Activated T-cell treated with anti-CD3 and anti-CD28 coated beads, Interleukin-2, amount 50 U/mL, for 1 hour (primary cell): Measurements from ENCODE around the gene COL15A1.
"Not testable (repeated sequence)": the region's sequence is repeated elsewhere in the genome, so short reads cannot be mapped to it uniquely, and the experiment has no call there.

Experiments used
- DNase-seq: peaks from one replicate; pipeline ENCODE4 v3.0.0-alpha.2; 2020

The COL15A1 gene

GRCh38 chr9:99093492-99093791 lies 149.7 kb downstream of the COL15A1 start:
- DNase-seq: no peak

DNA sequence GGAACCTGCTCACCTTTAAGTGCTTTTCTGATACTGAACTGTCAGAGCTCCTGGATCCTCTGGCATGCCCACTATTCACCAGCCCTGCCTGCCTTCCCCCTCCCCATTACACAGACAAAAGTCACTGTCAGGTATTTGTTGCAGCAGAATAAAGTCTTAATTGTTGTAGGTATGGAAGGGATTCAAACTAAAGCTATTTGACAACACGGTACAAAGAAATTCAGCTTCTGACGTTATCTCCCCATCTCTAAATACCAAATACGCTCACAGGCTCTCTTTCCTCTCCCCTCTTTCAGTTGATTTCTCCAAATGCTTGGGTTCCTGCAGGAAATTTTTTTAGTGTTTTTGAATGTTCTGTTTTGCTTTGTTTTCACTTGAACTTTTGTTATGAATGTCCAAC lies 151.9 kb downstream of the COL15A1 start:
- no peak for DNase-seq

- no peak for DNase-seq
These were observed 152.7 kb downstream of the COL15A1 start for GRCh38 chr9:99096409-99096808.

DNA sequence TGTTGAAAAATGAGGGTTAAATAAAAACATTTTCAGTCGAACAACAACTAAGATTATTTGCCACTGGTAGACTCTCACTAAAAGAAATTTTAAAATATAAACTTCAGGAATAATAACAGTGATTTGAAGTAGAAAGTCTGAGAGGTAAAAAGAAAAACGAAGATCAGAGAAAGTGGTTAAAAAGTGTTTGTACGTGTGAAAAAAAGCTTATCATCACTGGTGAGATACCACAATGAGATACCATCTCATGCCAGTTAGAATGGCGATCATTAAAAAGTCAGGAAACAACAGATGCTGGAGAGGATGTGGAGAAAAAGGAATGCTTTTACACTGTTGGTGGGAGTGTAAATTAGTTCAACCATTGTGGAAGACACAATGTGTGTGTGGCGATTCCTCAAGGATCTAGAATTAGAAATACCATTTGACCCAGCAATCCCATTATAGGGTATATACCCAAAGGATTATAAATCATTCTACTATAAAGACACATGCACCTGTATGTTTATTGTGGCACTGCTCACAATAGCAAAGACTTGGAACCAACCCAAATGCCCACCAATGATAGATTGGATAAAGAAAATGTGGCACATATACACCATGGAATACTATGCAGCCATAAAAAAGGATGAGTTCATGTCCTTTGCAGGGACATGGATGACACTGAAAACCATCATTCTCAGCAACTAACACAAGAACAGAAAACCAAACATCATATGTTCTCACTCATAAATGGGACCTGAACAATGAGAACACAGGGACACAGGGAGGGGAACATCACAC lies 156.3 kb downstream of the COL15A1 start:
- not testable (repeated sequence) for DNase-seq

DNA sequence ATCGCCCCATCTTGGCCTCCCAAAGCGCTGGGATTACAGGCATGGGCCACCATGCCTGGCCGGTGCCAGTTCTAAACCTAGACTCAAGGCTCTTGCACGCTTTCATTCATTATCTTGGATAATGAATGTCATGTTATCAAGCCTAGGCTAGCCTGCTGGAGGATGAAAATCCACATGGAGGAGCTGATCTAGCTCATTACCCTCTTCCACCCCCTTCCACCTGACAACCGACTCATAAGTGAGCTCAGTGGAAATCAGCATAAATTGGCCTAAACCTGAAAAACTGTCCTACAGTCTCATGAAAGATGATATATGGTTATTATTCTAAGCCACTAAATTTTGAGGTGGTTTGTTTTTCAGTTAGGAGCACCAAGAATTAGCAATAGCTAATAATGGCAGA lies 157.6 kb downstream of the COL15A1 start:
- DNase-seq: no peak

DNA sequence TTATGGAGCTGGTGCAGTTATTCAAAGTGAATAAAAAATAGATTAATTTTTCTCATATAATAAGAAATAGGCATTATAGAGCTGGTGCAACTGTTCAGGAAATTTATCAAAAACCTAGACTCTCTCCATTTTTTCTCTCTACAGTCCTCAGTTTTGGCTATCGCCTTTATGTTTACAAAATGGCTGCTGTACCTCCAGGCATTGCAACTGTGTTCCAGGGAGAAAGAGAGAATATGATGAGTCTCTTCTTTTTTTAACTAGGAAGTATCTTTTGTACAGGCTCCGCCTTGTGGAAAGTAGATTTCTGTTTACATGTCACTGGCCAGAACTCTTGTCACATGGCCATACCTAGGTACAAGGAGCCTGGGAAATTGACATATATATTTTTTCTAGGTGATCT lies 158.1 kb downstream of the COL15A1 start:
- no peak for DNase-seq

DNA sequence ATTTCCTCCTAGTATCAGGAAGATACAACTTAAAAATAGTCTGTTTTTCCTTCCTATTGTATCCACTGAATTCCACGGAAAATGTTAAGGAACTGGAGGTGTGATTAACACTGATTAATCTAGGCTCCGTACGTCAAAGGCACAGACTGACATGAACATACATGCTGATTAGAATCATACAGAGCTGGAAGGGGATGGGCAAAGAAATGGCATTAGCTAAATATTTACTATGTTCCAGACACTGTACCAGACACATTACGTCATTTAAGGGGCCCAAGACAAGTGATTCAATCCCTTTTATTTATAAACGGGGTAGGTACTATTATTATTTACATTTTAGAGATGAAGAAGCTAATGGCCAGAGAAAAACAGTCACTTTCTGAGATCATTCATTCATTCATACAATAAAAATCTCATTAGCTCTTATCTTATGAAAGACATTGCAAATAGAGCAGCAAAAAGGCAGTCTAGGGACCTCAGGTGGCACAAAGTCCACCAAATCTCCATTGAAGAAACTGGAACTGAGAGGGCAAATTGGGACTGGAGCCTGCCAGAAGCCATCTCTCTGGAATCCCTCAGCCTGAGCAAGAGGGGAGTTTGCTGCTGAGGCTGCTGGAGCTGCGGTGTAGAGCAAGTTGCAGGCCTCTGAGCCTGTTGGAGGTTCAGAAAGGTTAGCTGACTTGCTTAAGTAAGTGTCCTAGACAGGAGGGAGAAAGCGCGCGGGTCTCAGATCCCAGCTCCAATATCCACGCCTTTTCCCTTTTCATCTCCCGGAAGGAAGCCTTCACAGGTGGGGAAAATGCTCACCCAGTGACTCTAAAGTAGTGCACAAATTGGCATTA lies 159.6 kb downstream of the COL15A1 start:
- DNase-seq: no peak

- DNase-seq: peak; percentile 44
These were observed 160.3 kb downstream of the COL15A1 start for GRCh38 chr9:99103901-99104458.

GRCh38 chr9:99104459-99105151 lies 160.9 kb downstream of the COL15A1 start, which contains the start of gene TGFBR1:
TSS of gene TGFBR1 (plus strand) at chr9:99105113. CDS start at chr9:99105206, 93 bp downstream.
- DNase-seq: peak; percentile 96

DNA sequence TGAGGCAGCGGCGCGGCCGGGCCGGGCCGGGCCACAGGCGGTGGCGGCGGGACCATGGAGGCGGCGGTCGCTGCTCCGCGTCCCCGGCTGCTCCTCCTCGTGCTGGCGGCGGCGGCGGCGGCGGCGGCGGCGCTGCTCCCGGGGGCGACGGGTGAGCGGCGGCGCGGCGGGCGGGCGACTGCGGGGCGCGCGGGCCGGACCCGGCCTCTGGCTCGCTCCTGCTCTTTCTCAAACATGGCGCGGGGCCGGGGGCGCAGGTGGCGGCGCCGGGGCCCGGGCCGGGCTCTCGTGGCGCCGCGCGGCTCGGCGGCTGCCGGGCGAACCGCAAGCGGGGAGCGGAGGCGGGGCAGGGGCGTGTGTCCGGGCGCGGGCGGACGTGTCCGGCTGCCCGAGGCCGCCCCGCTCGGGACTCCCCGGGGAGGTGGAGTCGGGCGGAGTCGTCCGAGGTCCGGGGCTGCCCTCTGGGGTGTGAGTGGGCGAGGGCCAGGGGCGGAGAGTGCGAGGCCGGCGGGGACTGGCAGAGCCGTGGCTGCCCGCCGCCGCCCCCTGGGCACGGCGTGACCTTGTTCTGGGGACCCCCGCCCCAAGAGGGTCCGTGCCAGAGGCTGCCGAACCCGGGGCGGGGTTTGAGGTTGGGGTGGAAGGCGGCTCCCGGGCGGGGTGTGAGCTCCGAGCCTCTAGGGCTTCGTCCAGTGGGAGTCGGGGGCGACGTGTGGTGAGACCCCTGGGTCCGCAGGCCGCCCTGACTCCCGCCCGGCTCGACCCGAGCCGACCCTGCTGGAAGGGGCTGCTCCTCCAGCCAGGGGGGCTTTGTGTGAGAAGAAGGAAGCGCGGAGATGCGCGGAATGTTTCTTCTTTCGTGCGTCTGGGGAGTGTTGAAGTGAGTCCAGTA lies 161.7 kb downstream of the COL15A1 start:
- peak; percentile 52 for DNase-seq

- no peak for DNase-seq
These were observed 162.3 kb downstream of the COL15A1 start for GRCh38 chr9:99106044-99106375.

- no peak for DNase-seq
These were observed 163.7 kb downstream of the COL15A1 start for GRCh38 chr9:99107421-99107820.

DNA sequence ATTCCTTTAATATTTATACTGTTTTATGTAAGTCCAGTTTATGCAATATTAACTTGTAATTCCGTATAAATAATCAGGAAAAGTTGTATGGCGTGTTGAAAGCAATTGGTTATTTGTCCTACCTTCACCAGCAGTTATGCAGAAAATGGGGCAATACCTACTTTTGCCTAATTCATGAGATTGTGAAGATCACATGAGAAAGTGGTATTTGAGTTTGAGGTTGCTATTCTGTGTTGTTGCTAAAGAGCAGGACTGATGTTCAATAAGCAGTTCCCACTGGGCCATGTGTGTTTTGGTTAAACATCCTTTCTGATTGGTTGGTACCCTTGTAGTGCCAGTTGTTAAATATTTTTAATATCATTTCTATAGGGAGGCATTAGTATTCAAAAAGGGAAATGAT lies 164.4 kb downstream of the COL15A1 start:
- no peak for DNase-seq

DNA sequence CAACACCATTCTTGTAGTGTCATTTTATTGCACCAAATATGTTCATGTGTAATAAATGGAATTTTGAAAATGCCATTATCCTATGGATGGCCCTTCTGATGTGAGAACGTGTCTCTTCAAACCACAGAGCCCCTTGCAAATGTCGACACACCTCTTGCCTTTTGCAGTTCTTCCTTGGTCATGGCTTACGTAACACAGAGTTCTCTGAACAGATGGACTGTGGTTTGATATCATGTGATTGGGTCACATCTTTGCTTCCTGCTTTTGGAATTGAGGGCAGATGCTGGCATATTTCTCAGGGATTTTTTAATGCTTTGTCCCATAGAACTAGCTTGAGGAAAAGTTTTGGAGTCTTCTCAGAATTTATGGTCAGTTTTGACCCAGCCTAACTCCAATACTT lies 165.8 kb downstream of the COL15A1 start:
- DNase-seq: no peak

DNA sequence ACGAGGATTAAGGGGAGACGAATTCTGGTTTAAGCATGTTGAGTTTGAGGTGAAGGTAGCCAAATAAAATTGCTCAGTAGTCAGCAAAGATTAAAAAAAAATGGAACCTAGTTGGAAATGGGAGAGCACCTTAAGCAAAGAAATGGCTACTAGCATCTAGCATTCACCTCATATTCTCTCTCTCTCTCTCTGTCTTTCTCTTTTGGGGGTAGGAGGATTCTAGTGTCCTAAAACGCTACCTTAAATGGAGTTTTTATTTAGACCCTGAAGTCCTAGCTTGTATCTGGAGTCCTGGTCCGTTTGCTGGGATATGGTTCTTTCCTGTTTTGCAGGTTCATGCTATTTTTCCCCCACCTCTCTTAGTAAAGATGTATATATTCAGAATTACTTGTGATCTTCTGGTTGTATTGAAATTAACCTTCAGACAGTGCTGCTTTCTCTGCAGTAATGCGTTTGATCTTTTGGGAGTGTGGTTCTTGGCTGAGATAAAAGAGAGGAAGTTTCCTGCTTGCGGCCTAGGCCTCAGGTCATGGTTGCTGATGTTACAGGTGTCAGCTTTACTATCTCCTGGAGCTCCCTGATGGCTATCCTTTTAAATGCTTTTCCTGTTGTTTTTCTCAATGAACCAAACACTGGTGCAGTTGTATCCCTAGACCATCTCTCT lies 169.2 kb downstream of the COL15A1 start:
- peak; percentile 41 for DNase-seq

- no peak for DNase-seq
These were observed 169.8 kb downstream of the COL15A1 start for GRCh38 chr9:99113414-99114048.

DNA sequence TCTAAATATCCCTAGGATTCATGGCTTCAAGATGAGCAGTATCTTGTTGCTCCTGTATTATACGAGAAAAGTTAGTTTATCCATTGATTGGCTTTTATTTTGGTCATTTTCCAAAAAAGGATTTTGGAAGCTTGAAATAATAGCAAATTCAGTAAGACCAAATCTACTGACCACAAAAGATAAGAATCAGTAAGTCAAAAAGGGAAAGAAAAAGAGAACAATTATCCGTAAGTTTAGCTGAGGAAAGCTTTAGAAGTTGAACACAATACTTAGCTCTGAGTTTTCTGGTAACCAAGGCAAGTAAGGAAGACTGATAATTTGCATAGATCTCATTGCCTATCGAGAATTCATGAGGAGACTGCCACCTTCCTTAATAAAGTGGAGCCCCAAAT lies 170.3 kb downstream of the COL15A1 start:
- DNase-seq: no peak

- DNase-seq: no peak
These were observed 171.3 kb downstream of the COL15A1 start for GRCh38 chr9:99114846-99115500.

GRCh38 chr9:99116003-99116411 lies 172.3 kb downstream of the COL15A1 start:
- DNase-seq: no peak

DNA sequence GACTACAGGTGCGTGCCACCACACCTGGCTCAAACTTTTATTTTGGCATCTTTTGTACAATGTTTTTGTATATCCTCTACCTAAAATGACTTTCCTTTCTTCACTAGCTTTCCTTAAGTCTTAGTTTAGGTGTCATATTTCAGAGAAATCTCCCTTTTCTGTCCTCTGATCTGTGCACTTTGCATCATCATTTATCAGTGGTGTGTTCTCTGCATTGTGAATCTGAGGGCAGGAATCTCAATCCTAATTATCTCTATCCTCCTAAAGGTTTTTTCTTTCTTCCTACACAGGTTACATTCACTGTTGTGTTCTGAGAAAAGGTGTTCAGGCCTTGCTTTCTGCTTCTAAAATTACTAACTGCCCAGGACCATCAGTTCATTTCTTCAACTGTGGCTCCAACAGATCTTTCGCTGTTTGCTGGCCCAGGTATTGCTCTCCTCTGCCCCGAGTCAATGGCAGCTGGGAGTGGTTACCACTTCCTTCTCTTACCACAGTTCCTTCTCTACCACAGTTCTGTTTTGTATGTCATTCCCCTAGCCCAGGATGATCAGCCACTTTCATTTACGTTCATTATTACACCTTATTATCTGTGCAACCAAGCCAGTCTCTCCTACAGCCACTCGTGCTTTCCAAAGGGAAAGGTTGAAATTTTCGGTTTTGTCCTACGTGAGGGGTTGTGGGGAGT lies 175.2 kb downstream of the COL15A1 start:
- DNase-seq: peak; percentile 41
